ENCODE results near the gene HGFAC.
"Not testable (repeated sequence)": the region's sequence is repeated elsewhere in the genome, so short reads cannot be mapped to it uniquely, and the experiment has no call there.

Gene HGFAC

GRCh38 chr4:3411190-3411589 is 30.6 kb upstream of the HGFAC start:
- not testable (repeated sequence) for DNase-seq (ENCODE audit: low read depth in 2 of 2)

GRCh38 chr4:3411676-3412075 is 30.1 kb upstream of the HGFAC start:
- DNase-seq (ENCODE audit: low read depth in 2 of 2), result no peak

GRCh38 chr4:3412257-3413020 is 29.3 kb upstream of the HGFAC start:
- no peak for DNase-seq (ENCODE audit: low read depth in 2 of 2)

- no peak for DNase-seq (ENCODE audit: low read depth in 2 of 2)
Observed at GRCh38 chr4:3413217-3413671, 28.5 kb upstream of the HGFAC start.

- DNase-seq (ENCODE audit: low read depth in 2 of 2), result no peak
Observed at GRCh38 chr4:3413675-3414420, 27.9 kb upstream of the HGFAC start.

- DNase-seq (ENCODE audit: low read depth in 2 of 2), result no peak
Observed at GRCh38 chr4:3414421-3415279, 27.1 kb upstream of the HGFAC start.

- no peak for DNase-seq (ENCODE audit: low read depth in 2 of 2)
Observed at GRCh38 chr4:3415471-3416141, 26.2 kb upstream of the HGFAC start.

- no peak for DNase-seq (ENCODE audit: low read depth in 2 of 2)
Observed at GRCh38 chr4:3416270-3416669, 25.5 kb upstream of the HGFAC start.

GRCh38 chr4:3416821-3417221 is 24.9 kb upstream of the HGFAC start:
- no peak for DNase-seq (ENCODE audit: low read depth in 2 of 2)

- DNase-seq (ENCODE audit: low read depth in 2 of 2), result no peak
Observed at GRCh38 chr4:3417448-3417847, 24.3 kb upstream of the HGFAC start.

- no peak for DNase-seq (ENCODE audit: low read depth in 2 of 2)
Observed at GRCh38 chr4:3418029-3418762, 23.6 kb upstream of the HGFAC start.

- DNase-seq (ENCODE audit: low read depth in 2 of 2), result no peak
Observed at GRCh38 chr4:3419836-3420605, 21.7 kb upstream of the HGFAC start.

- no peak for DNase-seq (ENCODE audit: low read depth in 2 of 2)
Observed at GRCh38 chr4:3420606-3420955, 21.2 kb upstream of the HGFAC start.

- no peak for DNase-seq (ENCODE audit: low read depth in 2 of 2)
Observed at GRCh38 chr4:3420956-3421355, 20.8 kb upstream of the HGFAC start.

GRCh38 chr4:3421470-3421869 is 20.3 kb upstream of the HGFAC start:
- DNase-seq (ENCODE audit: low read depth in 2 of 2), result no peak

GRCh38 chr4:3422241-3422801 is 19.4 kb upstream of the HGFAC start:
- no peak for DNase-seq (ENCODE audit: low read depth in 2 of 2)

- DNase-seq (ENCODE audit: low read depth in 2 of 2), result no peak
Observed at GRCh38 chr4:3422808-3423297, 18.9 kb upstream of the HGFAC start.

- no peak for DNase-seq (ENCODE audit: low read depth in 2 of 2)
Observed at GRCh38 chr4:3423406-3423805, 18.4 kb upstream of the HGFAC start.

GRCh38 chr4:3423952-3424351 is 17.8 kb upstream of the HGFAC start:
- no peak for DNase-seq (ENCODE audit: low read depth in 2 of 2)
